HepG2 (cell line): ENCODE measurements around the gene ADGRG6. TPM values are rescaled to one million over a fixed set of nuclear protein-coding genes. Genes with fewer than 3 reads are reported as not detected.

Source experiments
- ATF7 ChIP-seq, 2 experiments: fragments of 450-650 bp in 1 of 2; sonication (generic) in 1 of 2; formaldehyde crosslinking in 1 of 2; IDR thresholded peaks; 2 replicates each; pipeline versions ENCODE4 v1.4.0 to v1.6.1; 2016 to 2020; ENCODE audit warnings: antibody characterized with exemption in 1 of 2, mild to moderate bottlenecking in 1 of 2, missing genetic modification reagents in 1 of 2
- CCDC6 ChIP-seq: sonication (generic); formaldehyde crosslinking; IDR thresholded peaks from 2 replicates; pipeline ENCODE4 v1.8.1; 2022; ENCODE audit warnings: mild to moderate bottlenecking, missing genetic modification reagents, moderate library complexity
- ETV6 ChIP-seq: sonication (generic); formaldehyde crosslinking; conservative IDR thresholded peaks from 2 replicates; pipeline ENCODE4 v1.4.0; 2020; ENCODE audit warnings: missing genetic modification reagents
- KDM2A ChIP-seq: sonication (generic); formaldehyde crosslinking; IDR thresholded peaks from 2 replicates; pipeline ENCODE4 v1.4.0; 2020; ENCODE audit warnings: low read depth, missing genetic modification reagents, borderline replicate concordance
- TBX3 ChIP-seq: fragments of 450-650 bp; IDR thresholded peaks from 2 replicates; pipeline ENCODE4 v1.6.1; 2017; ENCODE audit warnings: antibody characterized with exemption, mild to moderate bottlenecking, inconsistent platforms, borderline replicate concordance
- ZNF317 ChIP-seq: sonication (generic); formaldehyde crosslinking; IDR thresholded peaks from 2 replicates; pipeline ENCODE4 v1.5.0; 2020; ENCODE audit warnings: mild to moderate bottlenecking, missing genetic modification reagents
- ZNF331 ChIP-seq: sonication (generic); formaldehyde crosslinking; IDR thresholded peaks from 2 replicates; pipeline ENCODE4 v1.4.0; 2020; ENCODE audit warnings: missing genetic modification reagents
- ZNF496 ChIP-seq: sonication (generic); formaldehyde crosslinking; IDR thresholded peaks from 2 replicates; pipeline ENCODE4 v1.8.1; 2023; ENCODE audit warnings: mild to moderate bottlenecking, moderate library complexity, missing genetic modification reagents; ENCODE audit not compliant: insufficient replicate concordance
- polyA plus RNA-seq, 8 experiments: library from polyadenylated mRNA; depleted of rRNA in 3 of 8; stranded (reverse) in 7 of 8; unstranded in 1 of 8; fragments of >200 nt; fragmentation: Illumina TruSeq in 4 of 8; extraction: Trizol in 4 of 8; gene quantifications; 2 replicates each; pipeline versions ENCODE4 v1.2.1 to v1.2.3, GENCODE V29; 2011 to 2016; ENCODE audit warnings: low read depth in 4 of 8, missing spikeins in 1 of 8, mixed read lengths in 1 of 8; ENCODE audit not compliant: insufficient read depth in 1 of 8
- total RNA-seq, 5 experiments: library from RNA; depleted of rRNA; stranded (reverse); fragments of >200 nt; fragmentation: Illumina TruSeq; extraction: Trizol; gene quantifications; 2 replicates each; pipeline ENCODE4 v1.2.3, GENCODE V29; 2016; ENCODE audit warnings: low read depth in 1 of 5
- TF ChIP-seq, protein P1 (sequence below): sonication (generic); formaldehyde crosslinking; IDR thresholded peaks from 2 replicates; pipeline ENCODE4 v1.5.0; 2020; ENCODE audit warnings: missing genetic modification reagents
- TF ChIP-seq, protein P2 (sequence below): sonication (generic); formaldehyde crosslinking; conservative IDR thresholded peaks from 2 replicates; pipeline ENCODE4 v1.5.0; 2020; ENCODE audit warnings: missing genetic modification reagents
- TF ChIP-seq, protein P3 (sequence below): sonication (generic); formaldehyde crosslinking; IDR thresholded peaks from 2 replicates; pipeline ENCODE4 v1.4.0; 2020; ENCODE audit warnings: missing genetic modification reagents

ADGRG6 gene
- total and polyA plus RNA-seq, 2 of the 13 experiments (the other 11 are each of a cell fraction or from before 2014, with no cell fraction given) = 129 to 249 TPM

DNA sequence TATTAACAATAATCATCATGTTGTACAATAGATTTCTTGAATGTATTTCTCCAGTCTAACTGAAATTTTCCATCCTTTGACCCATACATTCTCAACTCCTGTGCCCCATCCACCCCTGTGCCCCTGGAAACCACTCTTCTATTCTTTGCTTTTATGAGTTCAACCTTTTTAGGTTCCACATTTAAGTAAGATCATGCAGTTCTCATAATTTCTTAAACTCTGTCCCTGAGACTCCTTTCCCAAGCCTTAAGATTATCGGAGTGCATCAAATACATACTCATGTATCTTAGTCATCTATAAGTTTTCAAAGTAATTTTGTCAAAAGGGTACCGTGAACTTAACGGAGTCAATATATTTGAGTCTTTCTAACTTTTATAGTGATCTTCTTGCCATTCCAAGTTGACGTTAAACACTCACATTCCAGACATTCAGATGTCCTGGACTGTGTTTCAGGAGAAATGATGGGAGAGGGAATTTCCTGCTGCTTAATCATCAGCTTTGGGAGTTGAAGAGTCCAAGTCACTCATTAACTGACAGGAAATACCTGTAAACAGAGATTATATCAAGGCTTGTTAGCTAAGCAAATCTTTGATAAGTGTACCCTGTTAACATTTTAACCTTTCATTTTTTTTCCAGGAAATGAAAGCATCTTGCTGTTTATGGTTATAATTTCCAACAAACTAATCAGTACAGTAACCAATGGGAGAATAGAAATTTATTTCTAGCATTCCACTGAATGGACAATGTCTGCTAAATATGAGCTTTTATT is 73.3 kb downstream of the ADGRG6 start (continued):
- TF ChIP-seq, protein P1, sequence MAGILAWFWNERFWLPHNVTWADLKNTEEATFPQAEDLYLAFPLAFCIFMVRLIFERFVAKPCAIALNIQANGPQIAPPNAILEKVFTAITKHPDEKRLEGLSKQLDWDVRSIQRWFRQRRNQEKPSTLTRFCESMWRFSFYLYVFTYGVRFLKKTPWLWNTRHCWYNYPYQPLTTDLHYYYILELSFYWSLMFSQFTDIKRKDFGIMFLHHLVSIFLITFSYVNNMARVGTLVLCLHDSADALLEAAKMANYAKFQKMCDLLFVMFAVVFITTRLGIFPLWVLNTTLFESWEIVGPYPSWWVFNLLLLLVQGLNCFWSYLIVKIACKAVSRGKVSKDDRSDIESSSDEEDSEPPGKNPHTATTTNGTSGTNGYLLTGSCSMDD (CRISPR knock-in tag) = no peak
- 0 out of 2 replicates have a peak, but pooled peaks have one; percentile 13 for TF ChIP-seq ATF7 (IDR thresholded peaks at IDR 0.05)
- no peak; the same call in 1 of the 2 replicates for TF ChIP-seq ATF7 (CRISPR knock-in tag; IDR thresholded peaks at IDR 0.05)
- TF ChIP-seq ETV6 = no peak
- TF ChIP-seq, protein P2, sequence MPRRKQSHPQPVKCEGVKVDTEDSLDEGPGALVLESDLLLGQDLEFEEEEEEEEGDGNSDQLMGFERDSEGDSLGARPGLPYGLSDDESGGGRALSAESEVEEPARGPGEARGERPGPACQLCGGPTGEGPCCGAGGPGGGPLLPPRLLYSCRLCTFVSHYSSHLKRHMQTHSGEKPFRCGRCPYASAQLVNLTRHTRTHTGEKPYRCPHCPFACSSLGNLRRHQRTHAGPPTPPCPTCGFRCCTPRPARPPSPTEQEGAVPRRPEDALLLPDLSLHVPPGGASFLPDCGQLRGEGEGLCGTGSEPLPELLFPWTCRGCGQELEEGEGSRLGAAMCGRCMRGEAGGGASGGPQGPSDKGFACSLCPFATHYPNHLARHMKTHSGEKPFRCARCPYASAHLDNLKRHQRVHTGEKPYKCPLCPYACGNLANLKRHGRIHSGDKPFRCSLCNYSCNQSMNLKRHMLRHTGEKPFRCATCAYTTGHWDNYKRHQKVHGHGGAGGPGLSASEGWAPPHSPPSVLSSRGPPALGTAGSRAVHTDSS (CRISPR knock-in tag) = no peak
- TF ChIP-seq, protein P3, sequence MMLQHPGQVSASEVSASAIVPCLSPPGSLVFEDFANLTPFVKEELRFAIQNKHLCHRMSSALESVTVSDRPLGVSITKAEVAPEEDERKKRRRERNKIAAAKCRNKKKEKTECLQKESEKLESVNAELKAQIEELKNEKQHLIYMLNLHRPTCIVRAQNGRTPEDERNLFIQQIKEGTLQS (CRISPR knock-in tag) = peak; percentile 84
- peak; percentile 72; the same call in 1 of the 2 replicates for TF ChIP-seq TBX3
- no peak for TF ChIP-seq KDM2A (CRISPR knock-in tag)
- peak; percentile 94 for TF ChIP-seq ZNF331 (CRISPR knock-in tag)
- TF ChIP-seq ZNF317 = peak; percentile 55; the same call in 1 of the 2 replicates
- TF ChIP-seq ZNF496 (CRISPR knock-in tag) = no peak
- TF ChIP-seq CCDC6 = peak; percentile 60
